Measurements from ENCODE around the gene FUT6. TPM values are rescaled to one million over a fixed set of nuclear protein-coding genes. Genes with fewer than 3 reads are reported as not detected.
"Not testable (repeated sequence)": the region's sequence is repeated elsewhere in the genome, so short reads cannot be mapped to it uniquely, and the experiment has no call there.

Gene FUT6, protein sequence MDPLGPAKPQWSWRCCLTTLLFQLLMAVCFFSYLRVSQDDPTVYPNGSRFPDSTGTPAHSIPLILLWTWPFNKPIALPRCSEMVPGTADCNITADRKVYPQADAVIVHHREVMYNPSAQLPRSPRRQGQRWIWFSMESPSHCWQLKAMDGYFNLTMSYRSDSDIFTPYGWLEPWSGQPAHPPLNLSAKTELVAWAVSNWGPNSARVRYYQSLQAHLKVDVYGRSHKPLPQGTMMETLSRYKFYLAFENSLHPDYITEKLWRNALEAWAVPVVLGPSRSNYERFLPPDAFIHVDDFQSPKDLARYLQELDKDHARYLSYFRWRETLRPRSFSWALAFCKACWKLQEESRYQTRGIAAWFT
- 10 to 100 TPM; 77.6 to 96.5 TPM for polyA plus RNA-seq

- H3K4me3 ChIP-seq (ENCODE audit: low read depth in 1 of 2, low read length in 2 of 2) = peak within 1 kb of the TSS; percentile 56 to 63
These were observed at the start of gene FUT6 for GRCh38 chr19:5839065-5840017. FUT6 (minus strand) TSS chr19:5839702; CDS start chr19:5832567, 7,135 bp downstream.

DNA sequence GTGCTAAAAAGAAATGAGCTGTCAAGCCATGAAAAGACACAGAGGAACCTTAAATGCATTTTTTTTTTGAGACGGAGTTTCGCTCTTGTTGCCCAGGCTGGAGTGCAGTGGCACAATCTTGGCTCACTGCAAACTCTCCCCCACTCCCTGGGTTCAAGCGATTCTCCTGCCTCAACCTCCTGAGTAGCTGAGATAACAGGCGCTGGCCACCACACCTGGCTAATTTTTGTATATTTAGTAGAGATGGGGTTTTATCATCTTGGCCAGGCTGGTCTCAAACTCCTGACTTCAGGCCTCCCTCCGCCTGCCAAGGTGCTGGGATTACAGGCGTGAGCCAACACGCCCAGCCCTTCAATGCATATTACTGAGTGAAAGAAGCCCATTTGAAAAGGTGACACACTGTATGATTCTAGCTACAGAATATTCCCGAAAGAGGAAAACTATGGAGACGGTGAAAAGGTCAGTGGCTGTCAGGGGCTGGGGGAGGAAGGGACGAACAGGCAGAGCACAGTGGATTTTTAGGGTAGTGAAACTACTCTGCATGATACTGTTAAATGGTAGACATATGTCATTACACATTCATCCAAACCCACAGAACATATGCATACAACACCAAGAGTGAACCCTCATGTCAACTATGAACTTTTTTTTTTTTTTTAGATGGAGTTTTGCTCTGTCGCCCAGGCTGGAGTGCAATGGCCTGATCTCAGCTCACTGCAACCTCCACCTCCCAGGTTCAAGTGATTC, 44.7 kb upstream of the FUT6 start:
- H3K4me3 ChIP-seq (ENCODE audit: low read depth in 1 of 2, low read length in 2 of 2); H3K27ac ChIP-seq (ENCODE audit: low read depth in 2 of 2, low read length in 1 of 2); H3K4me1 ChIP-seq (ENCODE audit: control insufficient read depth in 2 of 2, insufficient read depth in 2 of 2, low read length in 1 of 2); H3K27me3 ChIP-seq (ENCODE audit: control insufficient read depth in 1 of 2, insufficient read depth in 2 of 2, low read length in 2 of 2); H3K36me3 ChIP-seq (ENCODE audit: control insufficient read depth in 2 of 2, insufficient read depth in 2 of 2, low read length in 1 of 2); H3K9me3 ChIP-seq (ENCODE audit: control insufficient read depth in 2 of 2, insufficient read depth in 1 of 2, low read depth in 1 of 2, low read length in 1 of 2): not testable (repeated sequence)
- 57 to 60% methylated on average over 11 of the region's 11 CpGs for WGBS, 2 donors

More at GRCh38 chr19:5839065-5840017, at the start of gene FUT6:
- no peaks in the 10 kb centered on the region for H3K27me3 ChIP-seq (ENCODE audit: control insufficient read depth in 1 of 2, insufficient read depth in 2 of 2, low read length in 2 of 2)
- H3K36me3 ChIP-seq (ENCODE audit: control insufficient read depth in 2 of 2, insufficient read depth in 2 of 2, low read length in 1 of 2) = peaks cover 0 to 4% of the 10 kb centered on the region in 2 donors
- H3K9me3 ChIP-seq (ENCODE audit: control insufficient read depth in 2 of 2, insufficient read depth in 1 of 2, low read depth in 1 of 2, low read length in 1 of 2) = no peaks in the 10 kb centered on the region
- peak within 1 kb of the TSS; percentile 69 to 86 for H3K27ac ChIP-seq (ENCODE audit: low read depth in 2 of 2, low read length in 1 of 2)
- peaks cover 0 to 14% of the 10 kb centered on the region in 2 donors for H3K4me1 ChIP-seq (ENCODE audit: control insufficient read depth in 2 of 2, insufficient read depth in 2 of 2, low read length in 1 of 2)
- 75 to 81% methylated on average over 9 of the region's 9 CpGs for WGBS, 2 donors

DNA sequence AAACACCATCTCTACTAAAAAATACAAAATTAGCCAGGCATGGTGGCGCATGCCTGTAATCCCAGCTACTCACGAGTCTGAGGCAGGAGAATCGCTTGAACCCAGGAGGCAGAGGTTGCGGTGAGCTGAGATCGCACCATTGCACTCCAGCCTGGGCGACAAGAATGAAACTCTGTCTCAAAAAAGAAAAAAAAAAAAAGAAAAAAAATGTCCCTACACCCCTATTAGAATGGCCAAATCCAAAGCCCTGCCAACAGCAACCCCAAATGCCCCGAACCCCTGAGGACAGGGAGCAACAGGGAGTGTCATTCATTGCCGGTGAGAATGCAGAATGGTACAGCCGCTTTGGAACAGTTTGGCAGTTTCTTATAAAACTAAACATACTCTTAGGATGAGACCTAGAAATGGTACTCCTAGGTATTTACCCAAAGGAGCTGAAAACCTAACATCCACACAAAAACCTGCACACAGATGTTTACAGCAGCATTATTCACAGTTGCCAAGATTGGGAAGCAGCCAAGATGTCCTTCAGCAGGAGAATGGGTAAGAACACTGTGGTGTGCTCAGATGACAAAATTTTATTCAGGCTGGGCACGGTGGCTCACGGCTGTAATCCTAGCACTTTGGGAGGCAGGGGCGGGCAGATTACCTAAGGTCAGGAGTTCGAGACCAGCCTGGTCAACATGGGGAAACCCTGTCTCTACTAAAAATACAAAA, 43.8 kb upstream of the FUT6 start:
- not testable (repeated sequence) for H3K4me3 ChIP-seq (ENCODE audit: low read depth in 1 of 2, low read length in 2 of 2); H3K27me3 ChIP-seq (ENCODE audit: control insufficient read depth in 1 of 2, insufficient read depth in 2 of 2, low read length in 2 of 2); H3K4me1 ChIP-seq (ENCODE audit: control insufficient read depth in 2 of 2, insufficient read depth in 2 of 2, low read length in 1 of 2); H3K36me3 ChIP-seq (ENCODE audit: control insufficient read depth in 2 of 2, insufficient read depth in 2 of 2, low read length in 1 of 2); H3K9me3 ChIP-seq (ENCODE audit: control insufficient read depth in 2 of 2, insufficient read depth in 1 of 2, low read depth in 1 of 2, low read length in 1 of 2)
- H3K27ac ChIP-seq (ENCODE audit: low read depth in 2 of 2, low read length in 1 of 2) = peak overlapping the region in 1 of 2 donors; percentile 70
- WGBS, 2 donors = 60 to 62% methylated on average over 11 to 13 of the region's 13 CpGs

DNA sequence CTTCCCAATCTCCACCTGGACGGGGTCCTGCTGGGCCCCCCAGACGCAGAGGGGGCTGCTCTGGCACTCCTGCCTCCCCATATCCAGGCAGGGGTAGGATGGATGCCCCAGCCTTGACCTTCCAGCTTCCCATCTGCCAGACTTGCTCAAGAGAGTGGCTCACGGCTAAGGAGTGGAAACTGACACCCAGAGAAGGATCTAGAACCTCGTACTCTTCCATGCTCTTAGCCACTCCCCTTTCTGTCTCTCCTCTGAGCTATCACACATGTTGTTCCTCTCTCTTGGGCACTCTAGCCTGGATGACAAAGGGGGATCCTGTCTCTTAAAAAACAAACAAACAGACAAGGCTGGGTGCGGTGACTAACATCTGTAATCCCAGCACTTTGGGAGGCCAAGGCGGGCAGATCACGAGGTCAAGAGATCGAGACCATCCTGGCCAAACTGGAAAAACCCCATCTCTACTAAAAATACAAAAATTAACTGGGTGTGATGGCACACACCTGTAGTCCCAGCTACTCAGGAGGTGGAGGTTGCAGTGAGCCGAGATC, 43.0 kb upstream of the FUT6 start:
- Histone ChIP-seq H3K36me3 (ENCODE audit: control insufficient read depth in 2 of 2, insufficient read depth in 2 of 2, low read length in 1 of 2) (no peaks in the 10 kb centered on the region), H3K9me3 (ENCODE audit: control insufficient read depth in 2 of 2, insufficient read depth in 1 of 2, low read depth in 1 of 2, low read length in 1 of 2) (no peaks in the 10 kb centered on the region), H3K4me3 (ENCODE audit: low read depth in 1 of 2, low read length in 2 of 2) (no peak overlapping the region), H3K4me1 (ENCODE audit: control insufficient read depth in 2 of 2, insufficient read depth in 2 of 2, low read length in 1 of 2) (peaks cover 0 to 4% of the 10 kb centered on the region in 2 donors), H3K27ac (ENCODE audit: low read depth in 2 of 2, low read length in 1 of 2) (peak overlapping the region in 1 of 2 donors; percentile 75), H3K27me3 (ENCODE audit: control insufficient read depth in 1 of 2, insufficient read depth in 2 of 2, low read length in 2 of 2) (no peaks in the 10 kb centered on the region)
- WGBS, 2 donors = 51 to 56% methylated on average over 9 of the region's 9 CpGs

DNA sequence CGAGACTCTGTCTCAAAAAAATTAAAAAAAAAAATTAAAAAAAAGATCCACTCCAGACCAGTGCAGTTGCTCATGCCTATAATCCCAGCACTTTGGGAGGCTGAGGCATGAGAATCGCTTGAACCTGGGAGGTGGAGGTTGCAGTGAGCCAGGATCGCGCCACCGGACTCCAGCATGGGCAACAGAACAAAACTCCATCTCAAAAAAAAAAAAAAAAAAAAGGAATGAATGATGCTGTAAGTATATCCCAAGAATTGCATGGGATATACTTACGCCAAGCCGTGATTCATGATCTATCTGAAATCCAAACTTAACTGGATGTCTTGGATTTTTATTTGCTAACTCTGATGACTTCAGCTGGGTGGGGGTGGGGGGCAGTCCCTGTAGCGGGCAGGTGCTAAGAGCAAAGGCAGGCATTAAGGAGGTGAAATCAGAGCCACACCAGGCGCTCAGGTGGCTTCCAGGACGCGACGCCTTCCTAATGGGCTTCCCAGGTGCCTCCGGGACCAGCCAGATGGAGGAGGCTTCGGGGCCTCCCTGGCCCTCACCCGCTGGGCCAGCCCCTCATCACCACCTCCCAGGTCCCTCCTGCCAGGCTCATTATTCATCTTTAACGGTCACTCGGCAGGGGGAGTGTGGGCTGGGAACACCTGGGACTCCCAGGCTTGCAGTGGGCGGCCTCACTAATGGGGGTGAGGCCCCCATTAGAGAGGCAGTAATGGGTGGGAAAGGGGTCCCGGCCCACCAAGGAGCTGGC, 42.2 kb upstream of the FUT6 start:
- no peaks in the 10 kb centered on the region for H3K9me3 ChIP-seq (ENCODE audit: control insufficient read depth in 2 of 2, insufficient read depth in 1 of 2, low read depth in 1 of 2, low read length in 1 of 2)
- no peaks in the 10 kb centered on the region for H3K36me3 ChIP-seq (ENCODE audit: control insufficient read depth in 2 of 2, insufficient read depth in 2 of 2, low read length in 1 of 2)
- no peaks in the 10 kb centered on the region for H3K27me3 ChIP-seq (ENCODE audit: control insufficient read depth in 1 of 2, insufficient read depth in 2 of 2, low read length in 2 of 2)
- H3K4me1 ChIP-seq (ENCODE audit: control insufficient read depth in 2 of 2, insufficient read depth in 2 of 2, low read length in 1 of 2) = peaks cover 0 to 4% of the 10 kb centered on the region in 2 donors
- WGBS, 2 donors = 59 to 67% methylated on average over 19 of the region's 19 CpGs
- H3K4me3 ChIP-seq (ENCODE audit: low read depth in 1 of 2, low read length in 2 of 2) = no peak overlapping the region
- H3K27ac ChIP-seq (ENCODE audit: low read depth in 2 of 2, low read length in 1 of 2) = peak overlapping the region in 1 of 2 donors; percentile 75

- WGBS, 2 donors = 14 to 16% methylated on average over 15 of the region's 15 CpGs
- H3K27ac ChIP-seq (ENCODE audit: low read depth in 2 of 2, low read length in 1 of 2) = peak overlapping the region in 1 of 2 donors; percentile 26
These were observed 41.1 kb upstream of the FUT6 start for GRCh38 chr19:5880604-5881078.

GRCh38 chr19:5880196-5880595, 40.7 kb upstream of the FUT6 start:
- H3K4me3 ChIP-seq (ENCODE audit: low read depth in 1 of 2, low read length in 2 of 2) = no peak overlapping the region
- WGBS, 2 donors = 25 to 35% methylated on average over 4 to 6 of the region's 6 CpGs
- H3K27me3 ChIP-seq (ENCODE audit: control insufficient read depth in 1 of 2, insufficient read depth in 2 of 2, low read length in 2 of 2) = no peaks in the 10 kb centered on the region
- peaks cover 0 to 4% of the 10 kb centered on the region in 2 donors for H3K4me1 ChIP-seq (ENCODE audit: control insufficient read depth in 2 of 2, insufficient read depth in 2 of 2, low read length in 1 of 2)
- no peak overlapping the region for H3K27ac ChIP-seq (ENCODE audit: low read depth in 2 of 2, low read length in 1 of 2)
- H3K9me3 ChIP-seq (ENCODE audit: control insufficient read depth in 2 of 2, insufficient read depth in 1 of 2, low read depth in 1 of 2, low read length in 1 of 2) = no peaks in the 10 kb centered on the region
- H3K36me3 ChIP-seq (ENCODE audit: control insufficient read depth in 2 of 2, insufficient read depth in 2 of 2, low read length in 1 of 2) = no peaks in the 10 kb centered on the region

More at GRCh38 chr19:5880604-5881078, 41.1 kb upstream of the FUT6 start:
- H3K4me1 ChIP-seq (ENCODE audit: control insufficient read depth in 2 of 2, insufficient read depth in 2 of 2, low read length in 1 of 2) = peaks cover 0 to 4% of the 10 kb centered on the region in 2 donors
- H3K27me3 ChIP-seq (ENCODE audit: control insufficient read depth in 1 of 2, insufficient read depth in 2 of 2, low read length in 2 of 2) = no peaks in the 10 kb centered on the region
- no peaks in the 10 kb centered on the region for H3K9me3 ChIP-seq (ENCODE audit: control insufficient read depth in 2 of 2, insufficient read depth in 1 of 2, low read depth in 1 of 2, low read length in 1 of 2)
- no peaks in the 10 kb centered on the region for H3K36me3 ChIP-seq (ENCODE audit: control insufficient read depth in 2 of 2, insufficient read depth in 2 of 2, low read length in 1 of 2)
- H3K4me3 ChIP-seq (ENCODE audit: low read depth in 1 of 2, low read length in 2 of 2) = no peak overlapping the region

DNA sequence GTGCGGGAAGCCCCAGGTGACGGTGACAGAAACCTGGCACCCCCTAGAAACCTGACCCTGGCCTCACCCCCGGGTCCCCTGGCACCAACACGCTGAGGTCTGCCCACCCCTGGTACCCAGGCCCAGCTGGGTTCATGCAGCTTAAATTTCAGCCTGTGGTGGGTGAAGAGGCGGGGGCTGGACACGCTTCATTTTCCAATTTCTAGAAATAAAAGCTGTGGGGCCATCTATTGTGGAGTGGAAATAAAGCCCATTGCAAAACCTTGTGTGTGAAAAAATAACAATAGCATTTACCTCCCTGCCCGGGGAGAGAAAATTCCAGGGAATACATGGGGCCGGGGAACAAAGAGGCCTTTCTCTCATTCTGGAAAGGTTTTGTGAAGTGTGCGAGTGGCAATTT, 38.4 kb upstream of the FUT6 start:
- 80 to 84% methylated on average over 9 of the region's 9 CpGs for WGBS, 2 donors
- H3K27ac ChIP-seq (ENCODE audit: low read depth in 2 of 2, low read length in 1 of 2) = no peak overlapping the region
- no peak overlapping the region for H3K4me3 ChIP-seq (ENCODE audit: low read depth in 1 of 2, low read length in 2 of 2)
- H3K9me3 ChIP-seq (ENCODE audit: control insufficient read depth in 2 of 2, insufficient read depth in 1 of 2, low read depth in 1 of 2, low read length in 1 of 2) = no peaks in the 10 kb centered on the region
- H3K4me1 ChIP-seq (ENCODE audit: control insufficient read depth in 2 of 2, insufficient read depth in 2 of 2, low read length in 1 of 2) = peaks cover 0 to 4% of the 10 kb centered on the region in 2 donors
- H3K27me3 ChIP-seq (ENCODE audit: control insufficient read depth in 1 of 2, insufficient read depth in 2 of 2, low read length in 2 of 2) = no peaks in the 10 kb centered on the region
- H3K36me3 ChIP-seq (ENCODE audit: control insufficient read depth in 2 of 2, insufficient read depth in 2 of 2, low read length in 1 of 2) = no peaks in the 10 kb centered on the region
